Retina (tissue), 1 donor: Measurements from ENCODE around the gene ARHGEF9.
"Not testable (repeated sequence)": the region's sequence is repeated elsewhere in the genome, so short reads cannot be mapped to it uniquely, and the experiment has no call there.

Source experiments
- DNase-seq: peaks from one replicate; pipeline ENCODE4 v3.0.0-alpha.2; 2016

ARHGEF9 gene

GRCh38 chrX:63656871-63657580, 128.0 kb downstream of the ARHGEF9 start:
- no peak for DNase-seq

- no peak for DNase-seq
These were observed 132.8 kb downstream of the ARHGEF9 start for GRCh38 chrX:63652086-63652765.

- not testable (repeated sequence) for DNase-seq
These were observed 139.3 kb downstream of the ARHGEF9 start for GRCh38 chrX:63645748-63646147.

- no peak for DNase-seq
These were observed 149.3 kb downstream of the ARHGEF9 start for GRCh38 chrX:63635750-63636149.

GRCh38 chrX:63613531-63614028, 171.4 kb downstream of the ARHGEF9 start:
- no peak for DNase-seq

GRCh38 chrX:63585936-63586335, 199.1 kb downstream of the ARHGEF9 start:
- DNase-seq = no peak
